HL-60 (cell line): ENCODE data around the gene TRIO.

Source experiments
- DNase-seq, 2 experiments: peaks; one replicate each; pipeline ENCODE4 v3.0.0-alpha.2; 2010 to 2020; ENCODE audit warnings: low read depth in 1 of 2, low spot score in 1 of 2
- H3K27ac ChIP-seq: fragments of 250-450 bp; sonication (Bioruptor Pico); replicated peaks from 2 replicates; pipeline ENCODE4 v1.5.1; 2020; ENCODE audit warnings: mild to moderate bottlenecking, moderate library complexity
- H3K27me3 ChIP-seq: fragments of 250-450 bp; sonication (Bioruptor Pico); 2 replicates; pipeline ENCODE4 v1.5.1; 2021; ENCODE audit warnings: mild to moderate bottlenecking, moderate library complexity; ENCODE audit not compliant: insufficient read depth, poor library complexity, severe bottlenecking
- H3K4me3 ChIP-seq: replicated peaks from 2 replicates; pipeline ENCODE4 v1.5.1; 2011; ENCODE audit warnings: mild to moderate bottlenecking, control low read depth, low read length; ENCODE audit not compliant: insufficient read depth
- GABPA ChIP-seq: IDR thresholded peaks from 2 replicates; pipeline ENCODE4 v1.6.1; 2012; ENCODE audit warnings: low read depth
- POLR2AphosphoS5 ChIP-seq: IDR thresholded peaks from 2 replicates; pipeline ENCODE4 v1.6.1; 2012; ENCODE audit warnings: low read depth
- SPI1 ChIP-seq: IDR thresholded peaks from 2 replicates; pipeline ENCODE4 v1.6.1; 2012; ENCODE audit warnings: low read depth, mild to moderate bottlenecking, borderline replicate concordance
- TF ChIP-seq, protein P1 (sequence below): IDR thresholded peaks from one replicate; pipeline ENCODE4 v1.5.1; 2011; ENCODE audit warnings: low read length, control low read depth, inconsistent platforms; ENCODE audit not compliant: insufficient read depth
- TF ChIP-seq, protein P2 (sequence below): IDR thresholded peaks from 2 replicates; pipeline ENCODE4 v1.6.1; 2012; ENCODE audit warnings: low read depth; ENCODE audit not compliant: insufficient replicate concordance

TRIO gene

DNA sequence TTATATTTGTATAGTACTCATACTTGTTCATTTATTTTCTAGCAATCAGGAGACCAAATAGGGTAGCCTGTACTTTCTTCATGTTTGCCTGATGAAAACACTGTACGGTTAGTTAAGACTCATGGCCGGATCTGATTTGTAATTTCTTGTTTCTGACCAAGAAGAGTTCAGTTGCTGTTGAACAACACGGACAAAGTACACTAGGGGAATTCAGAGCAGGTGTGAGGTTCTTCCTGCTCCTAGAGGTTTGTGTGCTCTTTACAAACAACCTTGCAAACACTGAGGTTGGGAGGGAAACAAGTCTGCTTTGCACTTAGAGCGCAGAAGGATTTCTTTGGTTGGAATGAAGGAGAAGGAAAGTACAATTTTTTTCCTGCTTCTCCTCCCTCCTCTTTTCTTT lies 69.7 kb downstream of the TRIO start:
- Histone ChIP-seq H3K27me3 (no peaks in the 10 kb centered on the region), H3K27ac (no peak overlapping the region), H3K4me3 (no peak overlapping the region)
- DNase-seq, result no peak
- no peak for TF ChIP-seq POLR2AphosphoS5
- TF ChIP-seq, protein P1, sequence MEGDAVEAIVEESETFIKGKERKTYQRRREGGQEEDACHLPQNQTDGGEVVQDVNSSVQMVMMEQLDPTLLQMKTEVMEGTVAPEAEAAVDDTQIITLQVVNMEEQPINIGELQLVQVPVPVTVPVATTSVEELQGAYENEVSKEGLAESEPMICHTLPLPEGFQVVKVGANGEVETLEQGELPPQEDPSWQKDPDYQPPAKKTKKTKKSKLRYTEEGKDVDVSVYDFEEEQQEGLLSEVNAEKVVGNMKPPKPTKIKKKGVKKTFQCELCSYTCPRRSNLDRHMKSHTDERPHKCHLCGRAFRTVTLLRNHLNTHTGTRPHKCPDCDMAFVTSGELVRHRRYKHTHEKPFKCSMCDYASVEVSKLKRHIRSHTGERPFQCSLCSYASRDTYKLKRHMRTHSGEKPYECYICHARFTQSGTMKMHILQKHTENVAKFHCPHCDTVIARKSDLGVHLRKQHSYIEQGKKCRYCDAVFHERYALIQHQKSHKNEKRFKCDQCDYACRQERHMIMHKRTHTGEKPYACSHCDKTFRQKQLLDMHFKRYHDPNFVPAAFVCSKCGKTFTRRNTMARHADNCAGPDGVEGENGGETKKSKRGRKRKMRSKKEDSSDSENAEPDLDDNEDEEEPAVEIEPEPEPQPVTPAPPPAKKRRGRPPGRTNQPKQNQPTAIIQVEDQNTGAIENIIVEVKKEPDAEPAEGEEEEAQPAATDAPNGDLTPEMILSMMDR, result no peak
- TF ChIP-seq SPI1, result no peak
- no peak for TF ChIP-seq GABPA
- TF ChIP-seq, protein P2, sequence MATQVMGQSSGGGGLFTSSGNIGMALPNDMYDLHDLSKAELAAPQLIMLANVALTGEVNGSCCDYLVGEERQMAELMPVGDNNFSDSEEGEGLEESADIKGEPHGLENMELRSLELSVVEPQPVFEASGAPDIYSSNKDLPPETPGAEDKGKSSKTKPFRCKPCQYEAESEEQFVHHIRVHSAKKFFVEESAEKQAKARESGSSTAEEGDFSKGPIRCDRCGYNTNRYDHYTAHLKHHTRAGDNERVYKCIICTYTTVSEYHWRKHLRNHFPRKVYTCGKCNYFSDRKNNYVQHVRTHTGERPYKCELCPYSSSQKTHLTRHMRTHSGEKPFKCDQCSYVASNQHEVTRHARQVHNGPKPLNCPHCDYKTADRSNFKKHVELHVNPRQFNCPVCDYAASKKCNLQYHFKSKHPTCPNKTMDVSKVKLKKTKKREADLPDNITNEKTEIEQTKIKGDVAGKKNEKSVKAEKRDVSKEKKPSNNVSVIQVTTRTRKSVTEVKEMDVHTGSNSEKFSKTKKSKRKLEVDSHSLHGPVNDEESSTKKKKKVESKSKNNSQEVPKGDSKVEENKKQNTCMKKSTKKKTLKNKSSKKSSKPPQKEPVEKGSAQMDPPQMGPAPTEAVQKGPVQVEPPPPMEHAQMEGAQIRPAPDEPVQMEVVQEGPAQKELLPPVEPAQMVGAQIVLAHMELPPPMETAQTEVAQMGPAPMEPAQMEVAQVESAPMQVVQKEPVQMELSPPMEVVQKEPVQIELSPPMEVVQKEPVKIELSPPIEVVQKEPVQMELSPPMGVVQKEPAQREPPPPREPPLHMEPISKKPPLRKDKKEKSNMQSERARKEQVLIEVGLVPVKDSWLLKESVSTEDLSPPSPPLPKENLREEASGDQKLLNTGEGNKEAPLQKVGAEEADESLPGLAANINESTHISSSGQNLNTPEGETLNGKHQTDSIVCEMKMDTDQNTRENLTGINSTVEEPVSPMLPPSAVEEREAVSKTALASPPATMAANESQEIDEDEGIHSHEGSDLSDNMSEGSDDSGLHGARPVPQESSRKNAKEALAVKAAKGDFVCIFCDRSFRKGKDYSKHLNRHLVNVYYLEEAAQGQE, result no peak

DNA sequence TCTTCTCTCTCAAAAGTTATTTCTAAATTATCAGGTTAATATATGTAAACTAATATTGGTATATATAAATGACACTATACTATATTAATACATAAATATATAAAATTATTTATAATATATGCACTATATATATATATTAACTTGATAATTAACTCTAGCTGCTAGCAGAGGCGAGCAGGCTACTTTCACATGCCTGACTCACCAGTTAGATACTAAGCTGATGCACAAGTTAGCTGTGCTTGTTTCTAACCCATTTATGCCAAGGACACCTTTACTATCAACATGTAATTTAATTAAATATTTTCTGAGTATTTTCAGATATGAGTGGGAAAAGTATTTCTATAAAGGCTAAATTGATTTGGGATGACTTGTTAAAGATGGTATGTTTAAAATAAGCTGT lies 70.1 kb downstream of the TRIO start:
- Histone ChIP-seq H3K27me3 (no peaks in the 10 kb centered on the region), H3K27ac (no peak overlapping the region), H3K4me3 (no peak overlapping the region)
- DNase-seq, result no peak
- TF ChIP-seq POLR2AphosphoS5, result no peak
- TF ChIP-seq, protein P1, result no peak
- TF ChIP-seq, protein P2, result no peak
- TF ChIP-seq SPI1, result no peak
- no peak for TF ChIP-seq GABPA

DNA sequence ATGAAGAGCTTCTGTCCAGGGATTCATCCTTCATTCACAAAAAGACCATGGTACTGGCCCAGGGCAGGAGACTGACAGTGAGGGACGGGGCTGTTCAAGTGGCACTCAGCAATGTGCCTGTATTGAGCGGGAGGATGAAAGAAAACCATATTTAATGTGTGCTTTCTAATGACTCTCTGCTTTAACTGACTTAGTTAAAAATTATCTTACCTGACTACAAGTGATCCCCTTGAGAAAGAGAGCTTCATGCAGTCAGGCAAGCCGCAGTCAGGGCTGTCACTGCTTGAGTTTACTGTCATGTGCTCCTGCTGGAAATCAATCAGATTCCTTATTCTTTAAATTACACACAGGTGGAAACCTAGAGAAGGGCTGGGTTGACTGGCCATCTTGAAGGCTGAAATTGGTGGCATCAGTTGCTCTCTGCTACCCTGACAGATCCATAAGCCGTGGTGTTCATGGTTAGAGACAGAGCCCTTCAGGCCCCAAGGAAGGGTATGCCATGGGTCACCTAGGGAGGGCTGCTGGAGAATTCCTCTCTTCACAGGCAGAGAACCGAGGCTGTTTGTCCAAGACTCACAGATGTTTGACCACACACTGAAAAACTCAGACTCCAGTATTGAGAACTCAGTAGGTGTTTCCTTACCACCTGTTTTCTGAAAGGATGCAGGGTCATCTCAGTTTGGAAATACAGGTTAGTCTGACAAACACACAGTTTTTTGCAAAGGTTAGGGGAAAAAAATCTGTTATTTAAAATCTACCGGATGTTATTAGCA lies 70.9 kb downstream of the TRIO start:
- no peak overlapping the region for H3K27ac ChIP-seq

DNA sequence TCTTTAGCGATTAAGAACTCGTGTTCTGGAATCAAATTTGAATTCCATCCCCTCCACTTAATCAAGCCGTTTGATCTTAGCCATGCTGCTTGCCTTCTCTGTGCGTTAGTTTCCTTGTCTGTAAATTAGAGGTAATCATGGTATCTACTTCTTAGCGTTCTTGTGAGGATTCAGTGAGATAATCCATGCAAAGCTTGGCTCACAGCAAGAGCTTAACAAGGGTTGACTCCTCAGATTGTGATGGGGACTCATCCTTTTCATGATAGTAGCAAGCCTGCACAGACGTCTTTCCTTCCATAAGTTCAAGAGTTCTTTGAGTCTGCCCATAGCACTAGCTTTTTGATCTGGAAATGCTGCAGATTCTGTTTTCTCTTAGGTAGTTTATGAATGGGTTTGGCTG lies 72.8 kb downstream of the TRIO start:
- H3K27me3 ChIP-seq, result no peaks in the 10 kb centered on the region
- TF ChIP-seq, protein P2, result no peak
- TF ChIP-seq GABPA, result no peak
- TF ChIP-seq POLR2AphosphoS5, result no peak
- TF ChIP-seq, protein P1, result no peak
- TF ChIP-seq SPI1, result no peak
- no peak overlapping the region for H3K27ac ChIP-seq
- no peak for DNase-seq
- no peak overlapping the region for H3K4me3 ChIP-seq

More for the DNA sequence above, 70.9 kb downstream of the TRIO start:
- no peak for TF ChIP-seq GABPA
- TF ChIP-seq SPI1, result no peak
- H3K4me3 ChIP-seq, result no peak overlapping the region
- H3K27me3 ChIP-seq, result no peaks in the 10 kb centered on the region
- no peak for DNase-seq
